Esophagus squamous epithelium (tissue), 5 donors: Measurements from ENCODE around the gene DENND2A. TPM values are rescaled to one million over a fixed set of nuclear protein-coding genes. Genes with fewer than 3 reads are reported as not detected.
A peak's percentile ranks its signal among the peaks of the same experiment; 100 is the strongest.

Experiments
- DNase-seq: peaks from one replicate; lab custom pipeline; 2025; lab: John Stamatoyannopoulos, UW
- H3K27ac ChIP-seq, 4 donors: fragments of 200-600 bp; sonication (generic); one replicate each; pipeline ENCODE4 v1.5.1; 2016 to 2019; ENCODE audit warnings: mild to moderate bottlenecking in 1 of 4
- H3K27me3 ChIP-seq, 4 donors: fragments of 200-600 bp; sonication (generic); 1 replicate in 3 of 4; 2 replicates in 1 of 4; pipeline versions ENCODE4 v1.5.1 to v1.6.0; 2017 to 2021; ENCODE audit warnings: antibody characterized with exemption in 1 of 4
- H3K36me3 ChIP-seq, 3 donors: fragments of 200-600 bp; sonication (generic); one replicate each; pipeline ENCODE4 v1.5.1; 2016 to 2019
- H3K4me1 ChIP-seq, 3 donors: fragments of 200-600 bp; sonication (generic); one replicate each; pipeline ENCODE4 v1.5.1; 2017 to 2019
- H3K4me3 ChIP-seq, 4 donors: fragments of 200-600 bp; sonication (generic); 1 replicate in 3 of 4; 2 replicates in 1 of 4; pipeline ENCODE4 v1.5.1; 2016 to 2019; ENCODE audit warnings: mild to moderate bottlenecking in 2 of 4, moderate library complexity in 1 of 4
- H3K9me3 ChIP-seq, 3 donors: fragments of 200-600 bp; sonication (generic); one replicate each; pipeline ENCODE4 v1.5.1; 2016 to 2019
- POLR2A ChIP-seq, 4 donors: fragments of 450-650 bp; IDR thresholded peaks; one replicate each; pipeline ENCODE4 v1.6.1; 2017; ENCODE audit warnings: antibody characterized with exemption in 4 of 4, mild to moderate bottlenecking in 4 of 4, moderate library complexity in 3 of 4
- WGBS, 2 donors: methylation state at CpG; one replicate each; pipeline ENCODE4 v1.1.5; 2018; 5-methylcytosine and 5-hydroxymethylcytosine counted together
- intact Hi-C: fragments of 100-400 bp; cut with DNase I; formaldehyde crosslinking; loops from one replicate; pipeline ENCODE4 v1.15.0; 2022
- total RNA-seq, 4 donors: library from RNA; depleted of rRNA; stranded (reverse); fragments of >200 nt; gene quantifications; one replicate each; pipeline ENCODE4 v1.1.0, GENCODE V29; 2016
- TF ChIP-seq, protein P1 (sequence below), 6 experiments: fragments of 450-650 bp in 4 of 6; fragments of 200-600 bp in 2 of 6; sonication (generic) in 2 of 6; IDR thresholded peaks; one replicate each; pipeline ENCODE4 v1.5.1; 2016 to 2019; ENCODE audit warnings: antibody characterized with exemption in 6 of 6, mild to moderate bottlenecking in 4 of 6, moderate library complexity in 4 of 6
- donor health status: DM: yes; HTN: yes; CAD: no.

Gene DENND2A
- total RNA-seq, 4 donors from 2014 or later, result 0.92 to 11.1 (median 1.9) TPM

- H3K9me3 ChIP-seq, result no peaks in the 10 kb centered on the region
- peak overlapping the region in 1 of 4 donors; percentile 25 for H3K27ac ChIP-seq
- intact Hi-C loops, result no loop called here
- H3K4me1 ChIP-seq, result peaks cover 0 to 6% (median 0%) of the 10 kb centered on the region in 3 donors
- no peaks in the 10 kb centered on the region for H3K36me3 ChIP-seq
- H3K4me3 ChIP-seq, result no peak overlapping the region
- 39 to 70% methylated on average over 4 to 12 of the region's 31 CpGs for WGBS, 2 donors
- DNase-seq, result no peak
- TF ChIP-seq POLR2A (IDR thresholded peaks at IDR 0.05), result no peak
- TF ChIP-seq, protein P1, sequence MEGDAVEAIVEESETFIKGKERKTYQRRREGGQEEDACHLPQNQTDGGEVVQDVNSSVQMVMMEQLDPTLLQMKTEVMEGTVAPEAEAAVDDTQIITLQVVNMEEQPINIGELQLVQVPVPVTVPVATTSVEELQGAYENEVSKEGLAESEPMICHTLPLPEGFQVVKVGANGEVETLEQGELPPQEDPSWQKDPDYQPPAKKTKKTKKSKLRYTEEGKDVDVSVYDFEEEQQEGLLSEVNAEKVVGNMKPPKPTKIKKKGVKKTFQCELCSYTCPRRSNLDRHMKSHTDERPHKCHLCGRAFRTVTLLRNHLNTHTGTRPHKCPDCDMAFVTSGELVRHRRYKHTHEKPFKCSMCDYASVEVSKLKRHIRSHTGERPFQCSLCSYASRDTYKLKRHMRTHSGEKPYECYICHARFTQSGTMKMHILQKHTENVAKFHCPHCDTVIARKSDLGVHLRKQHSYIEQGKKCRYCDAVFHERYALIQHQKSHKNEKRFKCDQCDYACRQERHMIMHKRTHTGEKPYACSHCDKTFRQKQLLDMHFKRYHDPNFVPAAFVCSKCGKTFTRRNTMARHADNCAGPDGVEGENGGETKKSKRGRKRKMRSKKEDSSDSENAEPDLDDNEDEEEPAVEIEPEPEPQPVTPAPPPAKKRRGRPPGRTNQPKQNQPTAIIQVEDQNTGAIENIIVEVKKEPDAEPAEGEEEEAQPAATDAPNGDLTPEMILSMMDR (IDR thresholded peaks at IDR 0.05), result no peak
- peaks cover 0 to 13% (median 0%) of the 10 kb centered on the region in 4 donors for H3K27me3 ChIP-seq
Observed at GRCh38 chr7:140526787-140527664, 113.6 kb downstream of the DENND2A start.

DNA sequence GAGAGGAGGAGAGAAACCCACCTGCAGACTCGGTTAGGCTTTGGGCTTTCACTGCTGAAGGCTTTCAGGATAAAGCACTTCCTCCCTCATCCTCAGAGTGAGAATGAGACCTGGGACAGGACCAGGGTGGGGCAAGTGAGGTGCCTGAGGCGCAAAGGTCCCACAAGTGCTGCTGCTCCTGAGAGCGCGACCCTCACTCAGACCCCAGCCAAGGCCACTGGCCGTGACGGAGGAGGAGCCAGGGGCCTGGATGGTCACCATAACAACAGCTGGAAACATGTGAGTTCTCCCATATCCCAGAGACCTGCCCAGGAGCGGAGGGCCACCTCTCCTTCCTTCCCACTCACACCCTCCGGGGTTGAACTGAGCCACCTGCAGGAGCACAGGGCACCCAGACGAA lies 114.4 kb downstream of the DENND2A start:
- Histone ChIP-seq H3K27me3 (peaks cover 0 to 10% (median 0%) of the 10 kb centered on the region in 4 donors), H3K27ac (peak overlapping the region in 1 of 4 donors; percentile 25), H3K36me3 (no peaks in the 10 kb centered on the region), H3K4me3 (no peak overlapping the region), H3K4me1 (peaks cover 0 to 6% (median 0%) of the 10 kb centered on the region in 3 donors), H3K9me3 (no peaks in the 10 kb centered on the region)
- no peak for TF ChIP-seq POLR2A (IDR thresholded peaks at IDR 0.05)
- TF ChIP-seq, protein P1 (IDR thresholded peaks at IDR 0.05), result no peak
- DNase-seq, result no peak
- intact Hi-C loops, result no loop called here
- 50% methylated on average over 1 to 2 of the region's 9 CpGs for whole genome bisulfite sequencing, 2 donors

GRCh38 chr7:140525743-140526142 lies 114.9 kb downstream of the DENND2A start:
- DNase-seq, result no peak
- H3K9me3 ChIP-seq, result no peaks in the 10 kb centered on the region
- peaks cover 0 to 6% (median 0%) of the 10 kb centered on the region in 3 donors for H3K4me1 ChIP-seq
- H3K27me3 ChIP-seq, result peaks cover 0 to 10% (median 0%) of the 10 kb centered on the region in 4 donors
- no peak for TF ChIP-seq POLR2A (IDR thresholded peaks at IDR 0.05)
- TF ChIP-seq, protein P1 (IDR thresholded peaks at IDR 0.05), result no peak
- intact Hi-C loops, result no loop called here
- H3K36me3 ChIP-seq, result peaks cover 0 to 4% (median 0%) of the 10 kb centered on the region in 3 donors
- H3K27ac ChIP-seq, result no peak overlapping the region
- WGBS, 2 donors, result 43 to 46% methylated on average over 2 to 7 of the region's 10 CpGs
- H3K4me3 ChIP-seq, result no peak overlapping the region

DNA sequence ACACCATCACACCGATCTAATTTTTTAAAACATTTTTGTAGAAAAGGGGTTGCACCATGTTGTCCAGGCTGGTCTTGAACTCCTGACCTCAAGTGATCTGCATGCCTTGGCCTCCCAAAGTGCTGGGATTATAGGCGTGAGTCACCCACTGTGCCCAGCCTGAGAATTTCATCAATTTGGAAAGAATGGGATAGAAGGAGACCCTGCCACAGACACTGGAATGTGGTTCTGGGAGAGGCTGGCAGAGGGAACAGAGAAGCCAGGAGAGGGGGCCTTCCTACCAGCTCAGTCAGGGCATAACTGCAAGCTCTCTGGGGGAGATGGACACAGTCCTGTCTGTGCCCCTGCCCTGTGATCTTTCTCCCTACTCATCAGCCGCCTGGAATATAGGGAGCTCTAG lies 119.2 kb downstream of the DENND2A start:
- 29 to 86% methylated on average over 1 to 3 of the region's 3 CpGs for WGBS, 2 donors
- Histone ChIP-seq H3K9me3 (no peaks in the 10 kb centered on the region), H3K4me1 (peaks cover 0 to 24% (median 10%) of the 10 kb centered on the region in 3 donors), H3K4me3 (no peak overlapping the region), H3K27me3 (peaks cover 0 to 1% (median 0%) of the 10 kb centered on the region in 4 donors), H3K27ac (no peak overlapping the region), H3K36me3 (peaks cover 0 to 5% (median 0%) of the 10 kb centered on the region in 3 donors)
- no peak for DNase-seq
- no peak for TF ChIP-seq POLR2A (IDR thresholded peaks at IDR 0.05)
- TF ChIP-seq, protein P1 (IDR thresholded peaks at IDR 0.05), result no peak
- intact Hi-C loops, result no loop called here

DNA sequence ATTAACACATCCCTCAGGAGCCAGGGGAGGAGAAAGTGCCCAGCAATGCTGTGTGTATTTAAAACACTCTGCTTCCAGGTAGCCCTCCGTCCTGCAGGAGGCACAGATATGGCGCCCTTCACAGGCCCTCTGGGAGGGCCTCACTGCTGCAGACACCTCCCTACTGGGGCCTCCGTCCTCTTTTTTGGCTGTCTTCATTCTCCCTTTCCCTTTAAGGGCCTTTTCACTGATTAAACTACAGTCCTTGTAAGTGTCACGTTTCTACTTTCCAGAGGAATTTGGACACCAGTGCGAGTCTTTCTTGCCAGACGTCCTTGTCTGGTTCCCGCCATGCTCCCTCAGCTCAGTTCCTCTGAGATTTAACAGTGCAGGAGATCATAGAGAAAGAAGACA lies 121.6 kb downstream of the DENND2A start:
- Histone ChIP-seq H3K27me3 (no peaks in the 10 kb centered on the region), H3K4me3 (no peak overlapping the region), H3K9me3 (no peaks in the 10 kb centered on the region), H3K4me1 (peaks cover 0 to 20% (median 10%) of the 10 kb centered on the region in 3 donors), H3K36me3 (peaks cover 0 to 5% (median 0%) of the 10 kb centered on the region in 3 donors), H3K27ac (peak overlapping the region in 3 of 4 donors; percentile 17 to 68 (median 62))
- WGBS, 2 donors, result 47 to 68% methylated on average over 6 to 7 of the region's 7 CpGs
- intact Hi-C loops, result loop anchor here (2.0 kb wide), 1 partner anchor 134 kb away; no protein-coding TSS in a partner anchor
- no peak for DNase-seq
- TF ChIP-seq, protein P1 (IDR thresholded peaks at IDR 0.05), result no peak
